GM12878 (cell line): ENCODE results near the gene PAPLN. TPM values are rescaled to one million over a fixed set of nuclear protein-coding genes. Genes with fewer than 3 reads are reported as not detected.
A peak's percentile ranks its signal among the peaks of the same experiment; 100 is the strongest.

ENCODE experiments used
- ATAC-seq: fragments of 200-7000 bp; cut with Tn5 transposase; 3 replicates; pipeline ENCODE4 v1.9.1; 2020; ENCODE audit warnings: mild to moderate bottlenecking, moderate library complexity
- BruUV-seq: library from RNA; stranded (reverse); fragments of 400-500 nt; replicated peaks from 2 replicates; lab custom pipeline; 2021; lab: Mats Ljungman, UMichigan
- CTCF ChIA-PET: fragments of 300-600 bp; sonication (Branson Sonifier 250); formaldehyde crosslinking; extraction: SDS; loops from one replicate; lab custom pipeline; 2021; ENCODE audit warnings: inconsistent platforms; lab: Yijun Ruan, JAX
- POLR2A ChIA-PET: fragments of 350-600 bp; formaldehyde crosslinking; extraction: SDS; loops from one replicate; lab custom pipeline; 2021; ENCODE audit warnings: inconsistent platforms; lab: Charles Lee
- RAD21 ChIA-PET: fragments of 300-600 bp; sonication (Branson Sonifier 250); formaldehyde crosslinking; loops from one replicate; lab custom pipeline; 2023; ENCODE audit warnings: antibody characterized with exemption; ENCODE audit not compliant: unreplicated experiment; lab: Charles Lee
- SMC1A ChIA-PET: fragments of 300-600 bp; sonication (Branson Sonifier 250); formaldehyde crosslinking; loops from one replicate; lab custom pipeline; 2023; ENCODE audit not compliant: unreplicated experiment, uncharacterized antibody; lab: Charles Lee
- DNase-seq: peaks from one replicate; pipeline ENCODE4 v3.0.0-alpha.2; 2011; ENCODE audit warnings: low read depth, low spot score
- FAIRE-seq: peaks from 3 replicates; lab custom pipeline; 2011; peaks lifted over from hg19 to GRCh38; lab: Jason Lieb, UNC
- H2AFZ ChIP-seq: 2 replicates; pipeline ENCODE4 v1.6.0; 2011; ENCODE audit warnings: low read depth, low read length, control low read depth; ENCODE audit not compliant: control insufficient read depth
- H3K27ac ChIP-seq: 2 replicates; pipeline ENCODE4 v1.5.1; 2011; ENCODE audit warnings: control low read depth; ENCODE audit not compliant: control insufficient read depth, insufficient read depth
- H3K27me3 ChIP-seq, 2 experiments: replicated peaks in 1 of 2; 2 replicates each; pipeline versions ENCODE4 v1.6.0 to v1.6.1; 2011; ENCODE audit warnings: low read length in 1 of 2; ENCODE audit not compliant: control insufficient read depth in 2 of 2, insufficient read depth in 2 of 2
- H3K36me3 ChIP-seq, 2 experiments: 2 replicates each; pipeline ENCODE4 v1.5.1; 2011; ENCODE audit warnings: low read length in 1 of 2; ENCODE audit not compliant: control insufficient read depth in 2 of 2, insufficient read depth in 2 of 2
- H3K4me1 ChIP-seq: 2 replicates; pipeline ENCODE4 v1.6.1; 2011; ENCODE audit warnings: mild to moderate bottlenecking, low read length, moderate library complexity, mixed read lengths; ENCODE audit not compliant: control insufficient read depth, insufficient read depth
- H3K4me2 ChIP-seq: 2 replicates; pipeline ENCODE4 v1.6.0; 2011; ENCODE audit warnings: control low read depth; ENCODE audit not compliant: control insufficient read depth, insufficient read depth
- H3K4me3 ChIP-seq: fragments of 200-600 bp; sonication (generic); 2 replicates; pipeline ENCODE4 v1.5.1; 2016
- H3K79me2 ChIP-seq: 2 replicates; pipeline ENCODE4 v1.6.0; 2011; ENCODE audit warnings: low read length; ENCODE audit not compliant: control insufficient read depth, insufficient read depth
- H3K9ac ChIP-seq: 2 replicates; pipeline ENCODE4 v1.8.0; 2011; ENCODE audit warnings: low read length, control low read depth, mixed read lengths; ENCODE audit not compliant: control insufficient read depth, insufficient read depth
- H3K9me3 ChIP-seq: replicated peaks from 3 replicates; pipeline ENCODE4 v1.5.1; 2011; ENCODE audit warnings: mild to moderate bottlenecking, low read length; ENCODE audit not compliant: control insufficient read depth, insufficient read depth
- H4K20me1 ChIP-seq: 2 replicates; pipeline ENCODE4 v1.6.0; 2011; ENCODE audit not compliant: control insufficient read depth, insufficient read depth
- ASH2L ChIP-seq: fragments of 300-600, 200-600 bp; sonication (generic); IDR thresholded peaks from 2 replicates; pipeline ENCODE4 v1.6.1; 2017; ENCODE audit warnings: low read depth, mild to moderate bottlenecking, borderline replicate concordance
- CREB1 ChIP-seq: IDR thresholded peaks from 2 replicates; pipeline ENCODE4 v1.6.1; 2012; ENCODE audit warnings: low read depth, mild to moderate bottlenecking, inconsistent platforms
- CREM ChIP-seq: IDR thresholded peaks from 2 replicates; pipeline ENCODE4 v1.6.1; 2014; ENCODE audit warnings: antibody characterized with exemption, low read depth
- EED ChIP-seq: sonication (generic); IDR thresholded peaks from 2 replicates; pipeline ENCODE4 v1.6.1; 2016; ENCODE audit warnings: antibody characterized with exemption, low read depth
- EZH2 ChIP-seq: IDR thresholded peaks from 2 replicates; pipeline ENCODE4 v1.6.1; 2012; ENCODE audit warnings: low read depth, mild to moderate bottlenecking, control low read depth, inconsistent platforms, low read length, borderline replicate concordance; ENCODE audit not compliant: control insufficient read depth
- MEF2A ChIP-seq: IDR thresholded peaks from 2 replicates; pipeline ENCODE4 v1.6.1; 2011; ENCODE audit warnings: low read depth, mild to moderate bottlenecking, low read length, moderate library complexity; ENCODE audit not compliant: insufficient read depth
- NBN ChIP-seq: fragments of 450-650 bp; IDR thresholded peaks from 2 replicates; pipeline ENCODE4 v1.6.1; 2016
- NR2C1 ChIP-seq: fragments of 450-650 bp; IDR thresholded peaks from 2 replicates; pipeline ENCODE4 v1.6.1; 2017; ENCODE audit warnings: antibody characterized with exemption, mild to moderate bottlenecking, moderate library complexity
- NR2C2 ChIP-seq: IDR thresholded peaks from 2 replicates; pipeline ENCODE4 v1.6.1; 2011; ENCODE audit warnings: borderline replicate concordance, low read depth; ENCODE audit not compliant: control insufficient read depth, insufficient read length
- POU2F2 ChIP-seq: IDR thresholded peaks from 3 replicates; pipeline ENCODE4 v1.6.1; 2011; ENCODE audit warnings: low read depth, mild to moderate bottlenecking, low read length, borderline replicate concordance
- RUNX3 ChIP-seq: IDR thresholded peaks from 2 replicates; pipeline ENCODE4 v1.6.1; 2012; ENCODE audit warnings: low read length, inconsistent platforms
- TARDBP ChIP-seq: IDR thresholded peaks from 2 replicates; pipeline ENCODE4 v1.6.1; 2016; ENCODE audit warnings: borderline replicate concordance
- WRNIP1 ChIP-seq: IDR thresholded peaks from 2 replicates; pipeline ENCODE4 v1.6.1; 2011; ENCODE audit warnings: low read depth, low read length, improper control_type of control experiment, borderline replicate concordance
- ZBED1 ChIP-seq: IDR thresholded peaks from 2 replicates; pipeline ENCODE4 v1.6.1; 2016; ENCODE audit warnings: borderline replicate concordance
- ZNF217 ChIP-seq: fragments of 450-650 bp; IDR thresholded peaks from 2 replicates; pipeline ENCODE4 v1.6.1; 2017; ENCODE audit warnings: antibody characterized with exemption, mild to moderate bottlenecking
- ZNF384 ChIP-seq: IDR thresholded peaks from 2 replicates; pipeline ENCODE4 v1.6.1; 2012; ENCODE audit warnings: low read depth, mild to moderate bottlenecking, low read length, improper control_type of control experiment, borderline replicate concordance
- ZNF622 ChIP-seq: fragments of 450-650 bp; IDR thresholded peaks from 2 replicates; pipeline ENCODE4 v1.6.1; 2017; ENCODE audit warnings: mild to moderate bottlenecking, inconsistent platforms
- WGBS: methylation state at CpG from one replicate; pipeline ENCODE4 v1.1.6; 2016; ENCODE audit warnings: low lambda C conversion rate; ENCODE audit not compliant: insufficient replicate concordance, insufficient coverage; ENCODE audit errors: missing lambda C conversion rate; 5-methylcytosine and 5-hydroxymethylcytosine counted together
- in situ Hi-C: fragments of 300-500 bp; cut with MboI; formaldehyde crosslinking; loops from 9 replicates; pipeline ENCODE4 v1.14.3; 2018; ENCODE audit warnings: mixed read lengths
- intact Hi-C: fragments of 100-400 bp; cut with micrococcal nuclease; formaldehyde crosslinking; loops from one replicate; pipeline ENCODE4 v1.14.2; 2022; ENCODE audit not compliant: unreplicated experiment
- polyA plus RNA-seq, 11 experiments: library from polyadenylated mRNA; depleted of rRNA in 4 of 11; unstranded in 6 of 11; stranded (reverse) in 5 of 11; fragments of >200 nt; fragmentation: Nextera tagmentation in 4 of 11; fragmentation: Illumina TruSeq in 1 of 11; extraction: Ambion mirVana in 4 of 11; extraction: Trizol in 1 of 11; gene quantifications; 1 replicate in 1 of 11; 2 replicates in 10 of 11; pipeline versions ENCODE4 v1.2.1 to v1.2.3, GENCODE V29; 2011 to 2016; ENCODE audit warnings: inconsistent platforms in 2 of 11, missing spikeins in 2 of 11, low read depth in 1 of 11
- total RNA-seq, 4 experiments: library from RNA; depleted of rRNA in 3 of 4; stranded (reverse); fragments of >200 nt in 3 of 4; fragmentation: Illumina TruSeq in 1 of 4; extraction: Trizol in 1 of 4; gene quantifications; 2 replicates each; pipeline versions ENCODE4 v1.2.1 to v1.2.3, GENCODE V29; 2013 to 2021
- TF ChIP-seq, protein P1 (sequence below): fragments of 450-650 bp; conservative IDR thresholded peaks from 2 replicates; pipeline ENCODE4 v1.6.1; 2017; ENCODE audit warnings: mild to moderate bottlenecking, moderate library complexity
- TF ChIP-seq, protein P2 (sequence below): IDR thresholded peaks from 2 replicates; pipeline ENCODE4 v1.6.1; 2012; ENCODE audit warnings: low read depth, low read length, improper control_type of control experiment
- TF ChIP-seq, protein P3 (sequence below): IDR thresholded peaks from 2 replicates; pipeline ENCODE4 v1.6.1; 2012; ENCODE audit warnings: low read depth, low read length, improper control_type of control experiment

PAPLN gene
- total and polyA plus RNA-seq, 10 of the 15 experiments (the other 5 are each of a cell fraction or from before 2014, with no cell fraction given) = 1.8 to 19.8 (median 7.4) TPM

DNA sequence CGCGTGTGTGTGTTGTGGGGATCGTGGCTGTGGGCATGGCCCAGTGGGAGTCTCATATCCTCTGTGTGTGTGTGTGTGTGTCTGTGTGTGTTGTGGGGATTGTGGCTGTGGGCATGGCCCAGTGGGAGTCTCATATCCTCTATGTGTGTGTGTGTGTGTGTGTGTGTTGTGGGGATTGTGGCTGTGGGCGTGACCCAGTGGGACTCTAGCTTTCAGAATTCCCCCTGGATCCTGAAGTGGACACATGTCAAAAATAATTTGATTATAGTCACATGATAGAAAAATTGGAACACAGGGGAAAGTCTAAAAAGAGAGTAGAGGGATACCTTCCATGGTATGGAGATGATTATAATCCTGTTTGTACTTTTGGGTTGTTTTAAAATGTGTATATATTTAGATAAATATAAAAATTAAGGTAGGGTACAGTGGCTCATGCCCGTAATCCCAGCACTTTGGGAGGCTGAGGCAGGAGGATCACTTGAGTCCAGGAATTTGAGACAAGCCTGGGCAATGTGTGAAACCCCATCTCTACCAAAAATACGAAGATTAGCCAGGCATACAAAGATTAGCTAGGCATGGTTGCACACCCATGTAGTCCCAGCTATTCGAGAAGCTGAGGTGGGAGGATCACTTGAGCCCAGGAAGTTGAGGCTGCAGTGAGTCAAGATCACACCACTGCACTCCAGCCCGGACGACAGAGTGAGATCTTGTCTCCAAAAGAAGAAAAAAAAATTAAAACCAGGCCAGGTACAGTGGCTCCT lies 11.0 kb downstream of the PAPLN start:
- SMC1A ChIA-PET = interaction anchor here (0.7 to 1.4 kb wide), 13 partner anchors 16 to 230 kb away, joined by 3 to 12 read pairs (median 5); no protein-coding TSS in a partner anchor
- Histone ChIP-seq H3K4me2 (peak overlapping the region; percentile 94), H2AFZ (no peak overlapping the region; the same call in 1 of the 2 replicates), H3K9me3 (no peaks in the 10 kb centered on the region), H4K20me1 (no peaks in the 10 kb centered on the region), H3K27me3 (no peaks in the 10 kb centered on the region), H3K36me3 (no peaks in the 10 kb centered on the region; a peak in 1 of 4 replicates), H3K4me3 (no peak overlapping the region), H3K4me1 (peaks cover 33% of the 10 kb centered on the region), H3K27ac (peak overlapping the region; percentile 23), H3K9ac (peak overlapping the region; percentile 27; the same call in 1 of the 2 replicates), H3K79me2 (peaks cover 4% of the 10 kb centered on the region; the same call in 1 of the 2 replicates)
- intact Hi-C loops = loop anchor here (5.0 kb wide), 3 partner anchors 44 to 224 kb away; partner anchors contain the start of gene NUMB
- peak; percentile 74 for ATAC-seq
- POLR2A ChIA-PET = interaction anchor here (0.7 to 1.4 kb wide), 11 partner anchors 12 to 229 kb away, joined by 3 to 7 read pairs (median 4); partner anchors contain the start of gene NUMB
- WGBS = 0% methylated on average over 6 of the region's 9 CpGs
- peak; percentile 85 for DNase-seq
- CTCF ChIA-PET = interaction anchor here (1.0 to 2.1 kb wide), 7 partner anchors 16 to 229 kb away, joined by 3 to 9 read pairs (median 5); no protein-coding TSS in a partner anchor
- in situ Hi-C loops = no loop called here
- RAD21 ChIA-PET = interaction anchor here (0.7 to 1.7 kb wide), 14 partner anchors 16 to 229 kb away, joined by 3 to 13 read pairs (median 4); no protein-coding TSS in a partner anchor
- FAIRE-seq = peak; percentile 96
- no TSS peak for BruUV-seq
- no peak for TF ChIP-seq CREB1
- TF ChIP-seq RUNX3 = peak; percentile 82
- no peak for TF ChIP-seq ZNF622
- TF ChIP-seq, protein P1, sequence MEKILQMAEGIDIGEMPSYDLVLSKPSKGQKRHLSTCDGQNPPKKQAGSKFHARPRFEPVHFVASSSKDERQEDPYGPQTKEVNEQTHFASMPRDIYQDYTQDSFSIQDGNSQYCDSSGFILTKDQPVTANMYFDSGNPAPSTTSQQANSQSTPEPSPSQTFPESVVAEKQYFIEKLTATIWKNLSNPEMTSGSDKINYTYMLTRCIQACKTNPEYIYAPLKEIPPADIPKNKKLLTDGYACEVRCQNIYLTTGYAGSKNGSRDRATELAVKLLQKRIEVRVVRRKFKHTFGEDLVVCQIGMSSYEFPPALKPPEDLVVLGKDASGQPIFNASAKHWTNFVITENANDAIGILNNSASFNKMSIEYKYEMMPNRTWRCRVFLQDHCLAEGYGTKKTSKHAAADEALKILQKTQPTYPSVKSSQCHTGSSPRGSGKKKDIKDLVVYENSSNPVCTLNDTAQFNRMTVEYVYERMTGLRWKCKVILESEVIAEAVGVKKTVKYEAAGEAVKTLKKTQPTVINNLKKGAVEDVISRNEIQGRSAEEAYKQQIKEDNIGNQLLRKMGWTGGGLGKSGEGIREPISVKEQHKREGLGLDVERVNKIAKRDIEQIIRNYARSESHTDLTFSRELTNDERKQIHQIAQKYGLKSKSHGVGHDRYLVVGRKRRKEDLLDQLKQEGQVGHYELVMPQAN = no peak
- 0 out of 3 replicates have a peak, but pooled peaks have one; percentile 12 for TF ChIP-seq POU2F2
- no peak for TF ChIP-seq NR2C1
- TF ChIP-seq TARDBP = no peak; the same call in 1 of the 2 replicates
- TF ChIP-seq, protein P2, sequence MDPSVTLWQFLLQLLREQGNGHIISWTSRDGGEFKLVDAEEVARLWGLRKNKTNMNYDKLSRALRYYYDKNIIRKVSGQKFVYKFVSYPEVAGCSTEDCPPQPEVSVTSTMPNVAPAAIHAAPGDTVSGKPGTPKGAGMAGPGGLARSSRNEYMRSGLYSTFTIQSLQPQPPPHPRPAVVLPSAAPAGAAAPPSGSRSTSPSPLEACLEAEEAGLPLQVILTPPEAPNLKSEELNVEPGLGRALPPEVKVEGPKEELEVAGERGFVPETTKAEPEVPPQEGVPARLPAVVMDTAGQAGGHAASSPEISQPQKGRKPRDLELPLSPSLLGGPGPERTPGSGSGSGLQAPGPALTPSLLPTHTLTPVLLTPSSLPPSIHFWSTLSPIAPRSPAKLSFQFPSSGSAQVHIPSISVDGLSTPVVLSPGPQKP = no peak
- TF ChIP-seq CREM = 0 out of 2 replicates have a peak, but pooled peaks have one; percentile 35
- TF ChIP-seq, protein P3, sequence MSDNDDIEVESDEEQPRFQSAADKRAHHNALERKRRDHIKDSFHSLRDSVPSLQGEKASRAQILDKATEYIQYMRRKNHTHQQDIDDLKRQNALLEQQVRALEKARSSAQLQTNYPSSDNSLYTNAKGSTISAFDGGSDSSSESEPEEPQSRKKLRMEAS = no peak
- TF ChIP-seq ZNF217 = no peak; the same call in 1 of the 2 replicates
- TF ChIP-seq EED = peak; percentile 79
- no peak for TF ChIP-seq ZNF384
- no peak for TF ChIP-seq EZH2
- no peak for TF ChIP-seq ZBED1
- no peak for TF ChIP-seq NR2C2
- TF ChIP-seq WRNIP1 = no peak
- TF ChIP-seq MEF2A = peak; percentile 55; the same call in 1 of the 2 replicates
- no peak for TF ChIP-seq ASH2L
- TF ChIP-seq NBN = no peak; the same call in 1 of the 2 replicates
